NCI-H345 treated with DMSO at 0.1 percent for 48 hours (cell line): Measurements from ENCODE around the gene PSMD6.

ENCODE experiments used
- DNase-seq: peaks from one replicate; lab custom pipeline; 2025; ENCODE audit not compliant: unreplicated experiment; lab: John Stamatoyannopoulos, UW

The PSMD6 gene

DNA sequence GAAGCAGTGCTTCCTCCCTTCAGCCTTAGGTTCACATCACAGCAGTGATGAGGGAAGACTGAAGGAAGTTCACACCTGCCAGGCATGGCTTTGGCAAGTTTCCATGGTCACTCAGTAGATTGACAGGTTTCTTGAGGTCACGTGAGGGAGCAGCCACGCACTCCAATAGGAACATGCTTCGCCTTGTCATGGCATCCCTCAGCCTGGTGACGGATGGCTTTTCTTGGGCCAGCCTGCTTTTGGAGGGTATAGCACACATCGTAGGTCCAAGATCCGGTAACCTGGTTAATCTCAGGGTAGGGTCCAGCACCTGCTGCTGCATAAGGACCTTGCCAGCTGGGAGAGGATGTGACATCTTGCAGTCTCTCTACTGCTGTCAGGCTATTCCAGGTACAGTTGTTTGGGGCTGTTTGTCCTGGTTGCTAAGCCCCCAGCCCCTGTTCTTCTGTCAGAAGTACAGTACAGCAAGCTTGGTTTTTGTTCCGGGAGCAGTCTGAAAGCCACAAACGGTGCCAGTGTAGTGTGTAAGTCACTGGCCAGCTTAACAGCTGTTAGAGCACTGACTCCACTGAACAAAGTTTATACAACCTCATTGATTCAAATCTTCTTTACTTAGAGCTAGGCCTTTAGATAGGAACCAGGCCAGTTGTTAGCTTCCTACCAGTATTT is 42.3 kb downstream of the PSMD6 start:
- DNase-seq = no peak

DNA sequence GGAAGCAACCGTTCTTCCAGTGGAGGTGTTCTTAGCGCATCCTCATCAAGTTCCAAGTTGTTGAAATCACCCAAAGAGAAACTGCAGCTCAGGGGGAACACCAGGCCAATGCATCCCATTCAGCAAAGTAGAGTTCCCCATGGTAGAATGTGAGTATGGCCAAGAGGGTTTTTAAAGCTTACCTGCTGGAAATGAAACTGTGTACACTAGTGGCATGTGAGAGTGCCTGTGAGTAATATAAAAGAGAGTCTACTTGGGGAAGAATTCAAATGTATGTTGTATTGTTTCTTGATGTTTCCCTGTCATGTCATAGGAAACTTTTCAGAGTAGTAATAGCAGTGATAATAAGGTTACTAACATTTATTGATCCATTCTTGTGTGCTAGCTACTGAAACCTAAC is 43.3 kb downstream of the PSMD6 start:
- DNase-seq = no peak

DNA sequence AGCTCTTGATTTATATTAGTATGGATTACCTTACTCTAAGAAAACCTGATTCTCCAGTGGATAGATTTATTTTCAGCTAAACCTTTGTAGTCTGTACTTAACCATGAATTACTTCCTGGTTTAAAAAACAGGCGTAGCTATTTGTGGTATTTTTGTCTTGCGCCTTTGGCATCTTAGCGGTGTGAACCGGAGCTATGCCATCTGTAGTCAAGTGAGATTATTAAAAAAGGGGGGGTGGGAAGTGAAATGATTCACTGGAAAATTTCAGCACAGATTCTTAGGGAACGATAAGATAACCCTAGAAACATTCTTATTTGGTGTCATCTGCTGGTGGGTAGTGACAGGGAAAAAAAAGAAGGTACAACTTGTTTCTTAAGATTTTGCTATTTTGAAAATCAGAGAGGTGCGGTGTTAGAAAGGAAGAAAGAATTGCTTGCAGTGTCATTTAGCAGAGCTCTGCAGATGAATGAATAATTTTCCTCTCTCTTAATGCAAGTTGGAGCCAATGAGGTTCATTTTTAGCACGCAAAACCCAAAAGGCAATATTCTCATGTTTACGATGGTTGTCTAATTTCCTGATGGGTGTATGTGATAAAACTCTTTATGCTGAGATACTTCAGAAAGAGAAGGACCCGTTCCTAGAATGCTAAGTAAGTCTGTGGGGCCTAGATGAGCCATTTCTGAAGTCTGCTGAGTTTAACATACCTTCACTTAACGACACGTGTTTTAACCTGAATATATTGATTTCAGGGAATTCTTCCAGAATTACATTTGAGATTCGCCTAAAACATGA is 44.0 kb downstream of the PSMD6 start:
- DNase-seq = no peak

DNA sequence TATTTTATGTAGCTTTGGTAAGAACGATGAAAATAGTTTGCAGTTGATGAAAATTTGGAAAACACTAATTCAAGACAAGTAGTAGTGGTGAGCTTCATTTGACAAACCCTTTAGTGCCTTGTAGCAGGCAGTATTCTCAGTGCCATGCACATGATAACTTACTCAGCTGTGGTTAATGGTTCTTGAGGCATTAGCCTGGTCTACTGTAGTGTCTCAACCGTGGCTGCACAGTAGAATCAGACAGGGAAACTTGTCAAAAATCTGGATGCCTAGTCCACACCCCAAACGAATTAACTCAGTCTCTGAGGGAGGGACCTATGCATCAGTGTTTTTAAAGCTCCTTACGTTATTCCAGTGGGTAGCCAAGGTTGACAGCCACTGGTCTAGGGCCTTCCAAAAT is 45.4 kb downstream of the PSMD6 start:
- DNase-seq = no peak

DNA sequence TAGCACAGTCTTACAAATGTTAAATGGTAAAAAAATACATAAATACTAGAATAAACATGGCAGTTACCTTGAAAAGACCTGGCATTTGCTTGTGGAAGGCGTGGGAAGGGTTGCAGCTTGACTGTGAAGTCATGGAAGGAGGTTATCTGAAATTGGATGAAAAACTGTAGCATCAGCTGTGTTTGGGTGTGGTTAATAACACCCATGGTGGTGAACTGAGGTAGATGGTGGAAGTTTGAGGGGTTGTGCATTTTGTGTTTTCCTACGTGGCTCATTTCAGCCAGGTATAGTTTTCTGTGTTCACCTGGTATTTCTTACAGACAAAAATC is 46.5 kb downstream of the PSMD6 start:
- DNase-seq = no peak

GRCh38 chr3:63976161-63976871 is 47.0 kb downstream of the PSMD6 start:
- DNase-seq = no peak

GRCh38 chr3:63975723-63976122 is 47.6 kb downstream of the PSMD6 start:
- no peak for DNase-seq

GRCh38 chr3:63974451-63974850 is 48.8 kb downstream of the PSMD6 start:
- DNase-seq = no peak

GRCh38 chr3:63973406-63973805 is 49.9 kb downstream of the PSMD6 start:
- DNase-seq = no peak

GRCh38 chr3:63972987-63973386 is 50.3 kb downstream of the PSMD6 start:
- DNase-seq = no peak

DNA sequence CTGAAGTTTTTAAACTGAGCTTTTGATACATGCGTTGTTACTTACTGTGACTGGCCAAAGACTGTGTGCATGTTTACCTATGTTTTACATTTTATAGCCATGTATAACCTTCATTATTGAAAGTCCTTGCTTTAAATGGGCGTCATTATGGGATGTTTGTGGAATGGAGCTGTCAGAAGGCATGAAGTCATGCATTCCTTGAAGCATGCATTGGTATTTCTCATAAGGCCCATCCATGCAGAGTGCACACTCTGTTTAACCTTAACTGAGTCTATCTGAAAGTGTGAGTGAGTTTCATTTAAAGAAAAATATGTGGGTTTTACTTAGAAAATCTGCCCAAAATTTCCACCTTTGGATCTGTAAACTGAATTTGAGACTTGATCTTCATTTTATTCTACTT is 51.1 kb downstream of the PSMD6 start:
- DNase-seq = no peak

DNA sequence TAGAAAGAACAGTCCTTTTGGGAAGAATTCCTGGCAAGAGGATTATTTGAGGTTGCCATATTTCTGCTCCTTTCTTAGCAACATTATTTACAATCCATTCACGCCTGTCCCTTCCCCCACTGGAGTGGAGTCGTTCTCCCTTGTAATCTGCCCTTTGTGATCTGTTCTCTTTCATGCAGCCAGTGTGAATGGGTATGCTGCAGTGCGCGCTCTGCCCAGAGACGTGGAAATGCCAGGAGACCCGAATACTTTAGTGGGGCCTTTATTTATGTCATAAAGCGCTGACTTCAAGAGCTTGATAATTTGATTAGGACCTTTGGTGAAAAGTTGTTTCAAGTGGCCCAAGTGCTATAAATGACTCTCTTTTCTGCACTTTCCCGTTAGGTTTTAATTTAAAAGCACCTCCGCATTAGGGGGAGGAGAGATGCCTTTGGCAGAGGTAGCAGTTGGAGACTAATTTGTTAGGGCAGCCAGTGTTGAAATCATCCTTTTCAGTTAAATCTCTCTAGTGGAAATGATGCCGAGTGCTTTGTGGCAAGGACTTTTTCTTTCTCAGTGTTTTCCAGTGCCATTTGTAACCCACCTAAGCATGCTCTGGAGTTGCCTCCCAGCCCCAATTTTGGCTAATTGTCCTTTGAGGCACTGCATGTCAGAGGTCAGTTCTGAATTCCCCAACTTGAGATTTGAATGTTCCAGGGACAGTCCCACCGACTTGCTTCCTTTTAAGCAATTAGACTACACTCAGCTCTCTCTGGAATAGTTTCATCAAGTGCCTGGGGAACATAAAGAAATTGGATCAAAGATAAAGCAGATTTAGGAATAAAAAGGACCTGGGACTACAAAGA is 52.4 kb downstream of the PSMD6 start:
- DNase-seq = no peak

DNA sequence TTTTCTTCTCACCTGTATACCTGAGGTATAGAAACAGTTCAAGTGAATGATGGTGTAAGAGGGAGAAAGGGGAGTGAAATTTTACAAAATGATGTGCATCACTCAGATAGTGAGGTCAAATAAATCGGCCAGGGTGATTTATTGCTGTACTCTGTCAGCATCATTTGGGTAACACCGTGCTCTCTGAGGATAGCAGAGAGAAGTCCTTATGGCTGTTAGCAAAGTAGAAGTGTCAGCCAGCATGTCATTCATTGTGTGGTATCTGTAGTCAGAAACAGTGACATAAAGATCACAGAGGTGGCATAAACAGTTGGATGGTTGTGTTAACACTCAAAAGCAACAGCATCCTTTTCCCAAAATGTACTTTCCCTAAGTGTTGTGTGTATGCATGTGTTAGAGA is 53.4 kb downstream of the PSMD6 start:
- no peak for DNase-seq

- no peak for DNase-seq
Observed at GRCh38 chr3:63968612-63969350, 54.5 kb downstream of the PSMD6 start.

GRCh38 chr3:63967675-63968611 is 55.4 kb downstream of the PSMD6 start:
- no peak for DNase-seq

DNA sequence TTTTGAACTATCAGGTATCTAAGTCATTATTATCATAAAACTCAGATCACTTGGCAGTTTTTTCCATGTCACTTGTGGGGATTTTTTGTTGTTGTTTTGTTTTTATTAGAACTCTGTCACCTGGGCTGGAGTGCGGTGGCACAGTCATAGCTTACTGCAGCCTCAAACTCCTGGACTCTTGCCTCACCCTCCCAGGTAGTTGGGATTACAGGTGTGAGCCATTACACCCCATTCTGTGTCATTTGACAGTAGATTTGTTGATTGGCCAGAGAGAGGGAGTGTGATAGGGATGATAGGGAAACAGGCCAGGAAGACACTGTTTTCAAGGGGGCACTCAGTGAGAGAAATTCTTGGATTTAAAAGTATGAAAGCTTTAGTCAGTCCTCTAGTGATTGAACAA is 56.4 kb downstream of the PSMD6 start:
- DNase-seq = no peak

GRCh38 chr3:63966007-63966406 is 57.3 kb downstream of the PSMD6 start:
- no peak for DNase-seq

DNA sequence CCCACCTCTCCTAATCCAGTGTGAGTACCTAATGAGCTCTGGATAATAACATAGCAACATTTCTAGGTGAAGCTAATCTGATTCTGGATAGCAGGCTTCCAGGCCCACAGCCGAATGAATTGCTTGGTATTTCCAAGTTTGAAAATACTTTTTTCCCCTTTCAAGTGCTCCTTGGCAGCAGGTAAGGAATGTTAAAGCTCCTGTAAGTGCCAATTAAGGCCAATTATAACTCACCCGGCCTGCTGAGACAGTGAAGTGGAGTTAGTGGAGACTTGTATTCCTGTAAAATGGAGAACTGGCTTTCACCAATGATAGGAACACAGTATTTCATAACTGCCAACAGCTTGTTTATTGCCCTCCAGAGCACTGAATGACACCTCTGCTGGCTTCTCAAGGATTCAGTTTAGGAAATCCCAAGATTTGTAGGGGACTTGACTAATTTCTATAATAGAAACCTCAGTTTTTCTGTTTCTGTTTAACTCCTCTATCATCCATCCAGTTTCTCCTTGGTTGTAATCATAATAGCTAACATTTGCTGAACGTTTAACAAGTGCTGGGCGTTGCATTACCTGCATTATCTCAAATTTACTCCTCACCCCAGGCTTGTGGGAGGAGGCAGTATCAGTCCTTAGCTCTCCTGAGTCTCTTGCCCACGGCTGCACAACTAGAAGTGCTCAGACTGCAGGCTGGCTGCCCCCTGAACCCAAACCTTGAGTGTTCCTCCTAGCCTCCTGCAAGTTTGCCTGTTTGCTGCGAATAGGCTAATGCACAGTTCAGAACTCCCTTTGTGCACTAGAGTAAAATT is 58.4 kb downstream of the PSMD6 start:
- DNase-seq = no peak

DNA sequence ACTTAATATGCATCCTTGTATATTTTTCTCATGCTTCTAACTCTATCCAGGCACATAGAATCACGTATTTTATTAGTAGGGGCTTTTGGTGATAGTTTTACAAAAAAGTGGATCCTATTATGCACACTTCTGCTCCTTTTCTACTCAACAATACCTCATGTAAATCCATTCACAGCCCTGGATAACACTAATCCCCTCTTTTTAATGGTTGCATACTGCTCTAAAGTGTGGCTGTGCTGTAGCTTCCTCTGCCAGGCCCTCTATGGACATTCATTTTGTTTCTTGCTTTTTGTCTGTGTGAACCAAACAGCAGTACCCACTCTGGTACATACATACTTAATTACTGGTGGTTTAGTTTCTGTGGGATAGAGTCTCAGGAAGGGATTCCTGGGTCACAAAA is 59.8 kb downstream of the PSMD6 start:
- DNase-seq = no peak
